Gastroesophageal sphincter (tissue), 3 donors: ENCODE measurements around the gene NEK10.
A peak's percentile ranks its signal among the peaks of the same experiment; 100 is the strongest.

ENCODE experiments used
- CTCF ChIP-seq, 4 experiments: fragments of 200-600 bp in 2 of 4; fragments of 450-650 bp in 2 of 4; sonication (generic) in 1 of 4; IDR thresholded peaks; one replicate each; pipeline ENCODE4 v1.5.1; 2017 to 2019; ENCODE audit warnings: antibody characterized with exemption in 4 of 4, mild to moderate bottlenecking in 2 of 4, moderate library complexity in 2 of 4
- POLR2A ChIP-seq, 2 donors: fragments of 450-650 bp; IDR thresholded peaks; one replicate each; pipeline ENCODE4 v1.6.1; 2017; ENCODE audit warnings: antibody characterized with exemption in 2 of 2, mild to moderate bottlenecking in 2 of 2, moderate library complexity in 1 of 2
- POLR2AphosphoS5 ChIP-seq: sonication (generic); formaldehyde crosslinking; IDR thresholded peaks from one replicate; pipeline ENCODE4 v1.6.1; 2017; ENCODE audit warnings: antibody characterized with exemption

- TF ChIP-seq POLR2A (IDR thresholded peaks at IDR 0.05) (no peak), CTCF (IDR thresholded peaks at IDR 0.05) (peak; percentile 73 to 93 (median 82)), POLR2AphosphoS5 (no peak)
Measured at GRCh38 chr3:27134171-27134796, 234.9 kb downstream of the NEK10 start.
